CD4-positive, alpha-beta memory T cell (primary cell): ENCODE measurements around the gene CIPC. TPM values are rescaled to one million over a fixed set of nuclear protein-coding genes. Genes with fewer than 3 reads are reported as not detected.

ENCODE experiments used
- CTCF ChIA-PET: fragments of 350-600 bp; sonication (Branson Sonifier 250); formaldehyde crosslinking; loops from one replicate; lab custom pipeline; 2021; ENCODE audit warnings: inconsistent platforms; ENCODE audit not compliant: partially characterized antibody; lab: Charles Lee
- POLR2A ChIA-PET: fragments of 350-600 bp; sonication (Branson Sonifier 250); formaldehyde crosslinking; loops from one replicate; lab custom pipeline; 2021; ENCODE audit not compliant: partially characterized antibody; lab: Charles Lee
- DNase-seq, 5 donors: peaks; one replicate each; pipeline versions ENCODE4 v3.0.0 to v3.0.0-alpha.2; 2020 to 2022; ENCODE audit warnings: mixed read lengths in 1 of 5
- H3K27ac ChIP-seq: one replicate; pipeline ENCODE4 v1.7.0; 2013; ENCODE audit warnings: low read depth, low read length
- H3K27me3 ChIP-seq: 2 replicates; pipeline ENCODE4 v1.7.0; 2013; ENCODE audit warnings: mild to moderate bottlenecking, low read length, moderate library complexity; ENCODE audit not compliant: insufficient read depth
- H3K36me3 ChIP-seq: 2 replicates; pipeline ENCODE4 v1.7.0; 2013; ENCODE audit warnings: mild to moderate bottlenecking, low read length, moderate library complexity; ENCODE audit not compliant: insufficient read depth
- H3K4me1 ChIP-seq: 2 replicates; pipeline ENCODE4 v1.7.0; 2013; ENCODE audit warnings: mild to moderate bottlenecking, low read length, moderate library complexity; ENCODE audit not compliant: insufficient read depth
- H3K4me3 ChIP-seq, 2 donors: one replicate each; pipeline ENCODE4 v1.7.0; 2013; ENCODE audit warnings: low read length in 2 of 2, mild to moderate bottlenecking in 1 of 2
- H3K9me3 ChIP-seq, 2 donors: one replicate each; pipeline ENCODE4 v1.7.0; 2013; ENCODE audit warnings: low read length in 2 of 2, control low read depth in 1 of 2; ENCODE audit not compliant: control insufficient read depth in 1 of 2
- H3K27ac Mint-ChIP-seq, 7 donors: one replicate each; pipeline ENCODE4 v1.8.0; 2020 to 2021; ENCODE audit warnings: mixed read lengths in 7 of 7, mild to moderate bottlenecking in 6 of 7, inconsistent platforms in 3 of 7, moderate library complexity in 3 of 7
- H3K27me3 Mint-ChIP-seq, 2 donors: one replicate each; pipeline ENCODE4 v1.8.0; 2020 to 2021; ENCODE audit warnings: mixed read lengths in 2 of 2
- H3K36me3 Mint-ChIP-seq, 2 donors: one replicate each; pipeline ENCODE4 v1.8.0; 2020 to 2021; ENCODE audit warnings: mixed read lengths in 2 of 2, inconsistent platforms in 1 of 2, mild to moderate bottlenecking in 1 of 2
- H3K4me1 Mint-ChIP-seq, 4 donors: one replicate each; pipeline ENCODE4 v1.8.0; 2020 to 2021; ENCODE audit warnings: mixed read lengths in 4 of 4, mild to moderate bottlenecking in 1 of 4
- H3K4me3 Mint-ChIP-seq, 8 donors: one replicate each; pipeline ENCODE4 v1.8.0; 2020 to 2021; ENCODE audit warnings: mixed read lengths in 8 of 8, mild to moderate bottlenecking in 7 of 8, moderate library complexity in 6 of 8, inconsistent platforms in 3 of 8
- H3K9me3 Mint-ChIP-seq, 8 donors: one replicate each; pipeline ENCODE4 v1.8.0; 2020 to 2021; ENCODE audit warnings: mixed read lengths in 8 of 8, mild to moderate bottlenecking in 5 of 8, inconsistent platforms in 3 of 8, moderate library complexity in 1 of 8
- intact Hi-C: fragments of 100-400 bp; cut with micrococcal nuclease; formaldehyde crosslinking; loops from one replicate; pipeline ENCODE4 v1.15.1; 2023
- polyA plus RNA-seq, 2 donors: library from polyadenylated mRNA; unstranded; fragments of 300-500 nt; fragmentation: Illumina TruSeq; gene quantifications; one replicate each; pipeline ENCODE4 v1.2.3, GENCODE V29; 2021
- total RNA-seq, 2 experiments: library from RNA; stranded (reverse); gene quantifications; one replicate each; pipeline ENCODE4 v1.2.3, GENCODE V29; 2021

CIPC gene
- total and polyA plus RNA-seq, 4 experiments from 2014 or later = 5.4 to 21.5 (median 12.9) TPM

GRCh38 chr14:77063571-77064171, 34.4 kb upstream of the CIPC start:
- intact Hi-C loops = no loop called here
- no peaks in the 10 kb centered on the region for H3K36me3 Mint-ChIP-seq
- CTCF ChIA-PET = interaction anchor here (0.9 to 16.1 kb wide), 9 partner anchors 10 to 187 kb away, joined by 3 to 628 read pairs (median 5); no protein-coding TSS in a partner anchor

GRCh38 chr14:77064521-77065178, 33.4 kb upstream of the CIPC start:
- POLR2A ChIA-PET = interaction anchor here (0.8 to 1.0 kb wide), 3 partner anchors 11 to 37 kb away, joined by 3 read pairs; no protein-coding TSS in a partner anchor
- intact Hi-C loops = no loop called here
- CTCF ChIA-PET = interaction anchor here (1.5 to 16.1 kb wide), 4 partner anchors 11 to 188 kb away, joined by 4 to 628 read pairs (median 206); no protein-coding TSS in a partner anchor
- Histone ChIP-seq H3K27ac (no peak overlapping the region), H3K4me3 (no peak overlapping the region), H3K9me3 (no peaks in the 10 kb centered on the region), H3K27me3 (no peaks in the 10 kb centered on the region), H3K36me3 (no peaks in the 10 kb centered on the region), H3K4me1 (peaks cover under 1% of the 10 kb centered on the region)
- Mint-ChIP-seq H3K27me3 (peaks cover 0 to 4% of the 10 kb centered on the region in 2 donors), H3K9me3 (no peaks in the 10 kb centered on the region), H3K4me1 (peaks cover 1 to 3% (median 2%) of the 10 kb centered on the region in 4 donors), H3K36me3 (no peaks in the 10 kb centered on the region), H3K27ac (peak overlapping the region in 1 of 7 donors; percentile 25), H3K4me3 (no peak overlapping the region)
- DNase-seq = no peak

More at GRCh38 chr14:77063571-77064171, 34.4 kb upstream of the CIPC start:
- no peak overlapping the region for H3K4me3 ChIP-seq
- no peaks in the 10 kb centered on the region for H3K27me3 ChIP-seq
- POLR2A ChIA-PET = interaction anchor here (0.5 to 1.0 kb wide), 3 partner anchors 10 to 157 kb away, joined by 3 read pairs; no protein-coding TSS in a partner anchor
- Mint-ChIP-seq H3K9me3 (no peaks in the 10 kb centered on the region), H3K4me3 (no peak overlapping the region), H3K27me3 (no peaks in the 10 kb centered on the region), H3K4me1 (peaks cover 4 to 6% (median 5%) of the 10 kb centered on the region in 4 donors), H3K27ac (peak overlapping the region in 2 of 7 donors; percentile 11 to 51)
- no peaks in the 10 kb centered on the region for H3K9me3 ChIP-seq
- H3K27ac ChIP-seq = no peak overlapping the region
- DNase-seq = no peak
- H3K36me3 ChIP-seq = no peaks in the 10 kb centered on the region
- H3K4me1 ChIP-seq = peaks cover 6% of the 10 kb centered on the region

- Mint-ChIP-seq H3K27ac (peak overlapping the region in 1 of 7 donors; percentile 22), H3K4me1 (peaks cover 0 to 3% (median under 1%) of the 10 kb centered on the region in 4 donors), H3K27me3 (peaks cover 0 to 4% of the 10 kb centered on the region in 2 donors), H3K4me3 (no peak overlapping the region), H3K36me3 (no peaks in the 10 kb centered on the region), H3K9me3 (no peaks in the 10 kb centered on the region)
- no peaks in the 10 kb centered on the region for H3K4me1 ChIP-seq
- H3K27ac ChIP-seq = no peak overlapping the region
- intact Hi-C loops = no loop called here
- CTCF ChIA-PET = interaction anchor here (1.5 to 16.1 kb wide), 4 partner anchors 12 to 189 kb away, joined by 4 to 628 read pairs (median 206); no protein-coding TSS in a partner anchor
- no peaks in the 10 kb centered on the region for H3K36me3 ChIP-seq
- no peak for DNase-seq
- no peak overlapping the region for H3K4me3 ChIP-seq
- no peaks in the 10 kb centered on the region for H3K9me3 ChIP-seq
- POLR2A ChIA-PET = no interaction called here
- no peaks in the 10 kb centered on the region for H3K27me3 ChIP-seq
Measured at GRCh38 chr14:77065851-77066577, 32.0 kb upstream of the CIPC start.

GRCh38 chr14:77066578-77067172, 31.4 kb upstream of the CIPC start:
- POLR2A ChIA-PET = no interaction called here
- intact Hi-C loops = no loop called here
- Mint-ChIP-seq H3K4me3 (no peak overlapping the region), H3K27ac (peak overlapping the region in 1 of 7 donors; percentile 15), H3K36me3 (no peaks in the 10 kb centered on the region), H3K9me3 (no peaks in the 10 kb centered on the region), H3K4me1 (peaks cover 0 to 3% (median under 1%) of the 10 kb centered on the region in 4 donors), H3K27me3 (peaks cover 0 to 4% of the 10 kb centered on the region in 2 donors)
- no peak for DNase-seq
- H3K9me3 ChIP-seq = no peaks in the 10 kb centered on the region
- H3K27ac ChIP-seq = no peak overlapping the region
- H3K36me3 ChIP-seq = no peaks in the 10 kb centered on the region
- H3K4me3 ChIP-seq = no peak overlapping the region
- H3K27me3 ChIP-seq = no peaks in the 10 kb centered on the region
- no peaks in the 10 kb centered on the region for H3K4me1 ChIP-seq
- CTCF ChIA-PET = interaction anchor here (0.9 to 16.1 kb wide), 8 partner anchors 13 to 190 kb away, joined by 3 to 628 read pairs (median 78); partner anchors contain the start of gene CIPC

GRCh38 chr14:77067632-77068516, 30.2 kb upstream of the CIPC start:
- Mint-ChIP-seq H3K27me3 (peaks cover 0 to 4% of the 10 kb centered on the region in 2 donors), H3K4me3 (no peak overlapping the region), H3K36me3 (no peaks in the 10 kb centered on the region), H3K9me3 (no peaks in the 10 kb centered on the region), H3K4me1 (peaks cover 0 to 3% (median under 1%) of the 10 kb centered on the region in 4 donors), H3K27ac (no peak overlapping the region)
- peak in 4 of 5 donors; percentile 45 to 63 (median 58) for DNase-seq
- H3K4me3 ChIP-seq = no peak overlapping the region
- no peaks in the 10 kb centered on the region for H3K9me3 ChIP-seq
- no peaks in the 10 kb centered on the region for H3K36me3 ChIP-seq
- H3K27me3 ChIP-seq = no peaks in the 10 kb centered on the region
- ChIA-PET CTCF (interaction anchor here (0.6 to 16.1 kb wide), 27 partner anchors 8 to 357 kb away, joined by 3 to 628 read pairs (median 4); partner anchors contain the start of genes ANGEL1 and CIPC), POLR2A (interaction anchor here (1.1 kb wide), 1 partner anchor 44 kb away, joined by 3 read pairs; no protein-coding TSS in a partner anchor)
- H3K27ac ChIP-seq = no peak overlapping the region
- intact Hi-C loops = no loop called here
- H3K4me1 ChIP-seq = no peaks in the 10 kb centered on the region
